ENCODE measurements around the gene GAPVD1. TPM values are rescaled to one million over a fixed set of nuclear protein-coding genes. Genes with fewer than 3 reads are reported as not detected.

GAPVD1 gene
- total and polyA plus RNA-seq, 4 experiments from 2014 or later = 45.6 to 76.4 (median 63.5) TPM

GRCh38 chr9:125341566-125341965 is 79.9 kb downstream of the GAPVD1 start:
- intact Hi-C loops (cut with micrococcal nuclease) = no loop called here
- no peak overlapping the region for H3K4me3 Mint-ChIP-seq
- no peaks in the 10 kb centered on the region for H3K9me3 Mint-ChIP-seq
- Histone ChIP-seq H3K27ac (ENCODE audit: low read depth, low read length) (no peak overlapping the region), H3K9me3 (ENCODE audit: control insufficient read depth in 1 of 2, low read length in 2 of 2) (no peaks in the 10 kb centered on the region), H3K4me3 (ENCODE audit: low read length in 2 of 2) (no peak overlapping the region), H3K27me3 (ENCODE audit: insufficient read depth, low read length) (no peaks in the 10 kb centered on the region), H3K4me1 (ENCODE audit: insufficient read depth, low read length) (no peaks in the 10 kb centered on the region), H3K36me3 (ENCODE audit: insufficient read depth, low read length) (peaks cover 29% of the 10 kb centered on the region)
- H3K27me3 Mint-ChIP-seq = no peaks in the 10 kb centered on the region
- DNase-seq = no peak
- H3K36me3 Mint-ChIP-seq = peaks cover 34 to 76% of the 10 kb centered on the region in 2 donors
- POLR2A ChIA-PET (ENCODE audit: partially characterized antibody) = no interaction called here
- H3K4me1 Mint-ChIP-seq = peaks cover 0 to 4% (median 0%) of the 10 kb centered on the region in 4 donors
- CTCF ChIA-PET (ENCODE audit: partially characterized antibody) = no interaction called here
- H3K27ac Mint-ChIP-seq = peak overlapping the region in 2 of 7 donors; percentile 56 to 60

- Mint-ChIP-seq H3K9me3 (no peaks in the 10 kb centered on the region), H3K27ac (no peak overlapping the region), H3K27me3 (no peaks in the 10 kb centered on the region), H3K4me1 (peaks cover 0 to 4% (median 0%) of the 10 kb centered on the region in 4 donors), H3K4me3 (no peak overlapping the region), H3K36me3 (peaks cover 40 to 76% of the 10 kb centered on the region in 2 donors)
- H3K27ac ChIP-seq (ENCODE audit: low read depth, low read length) = no peak overlapping the region
- no peaks in the 10 kb centered on the region for H3K9me3 ChIP-seq (ENCODE audit: control insufficient read depth in 1 of 2, low read length in 2 of 2)
- CTCF ChIA-PET (ENCODE audit: partially characterized antibody) = interaction anchor here (1.3 kb wide), 1 partner anchor 18 kb away, joined by 3 read pairs; no protein-coding TSS in a partner anchor
- no peak overlapping the region for H3K4me3 ChIP-seq (ENCODE audit: low read length in 2 of 2)
- POLR2A ChIA-PET (ENCODE audit: partially characterized antibody) = no interaction called here
- H3K4me1 ChIP-seq (ENCODE audit: insufficient read depth, low read length) = no peaks in the 10 kb centered on the region
- peaks cover 31% of the 10 kb centered on the region for H3K36me3 ChIP-seq (ENCODE audit: insufficient read depth, low read length)
- intact Hi-C loops (cut with micrococcal nuclease) = no loop called here
- no peak for DNase-seq
- H3K27me3 ChIP-seq (ENCODE audit: insufficient read depth, low read length) = no peaks in the 10 kb centered on the region
These were observed 82.1 kb downstream of the GAPVD1 start for GRCh38 chr9:125343518-125344275.

DNA sequence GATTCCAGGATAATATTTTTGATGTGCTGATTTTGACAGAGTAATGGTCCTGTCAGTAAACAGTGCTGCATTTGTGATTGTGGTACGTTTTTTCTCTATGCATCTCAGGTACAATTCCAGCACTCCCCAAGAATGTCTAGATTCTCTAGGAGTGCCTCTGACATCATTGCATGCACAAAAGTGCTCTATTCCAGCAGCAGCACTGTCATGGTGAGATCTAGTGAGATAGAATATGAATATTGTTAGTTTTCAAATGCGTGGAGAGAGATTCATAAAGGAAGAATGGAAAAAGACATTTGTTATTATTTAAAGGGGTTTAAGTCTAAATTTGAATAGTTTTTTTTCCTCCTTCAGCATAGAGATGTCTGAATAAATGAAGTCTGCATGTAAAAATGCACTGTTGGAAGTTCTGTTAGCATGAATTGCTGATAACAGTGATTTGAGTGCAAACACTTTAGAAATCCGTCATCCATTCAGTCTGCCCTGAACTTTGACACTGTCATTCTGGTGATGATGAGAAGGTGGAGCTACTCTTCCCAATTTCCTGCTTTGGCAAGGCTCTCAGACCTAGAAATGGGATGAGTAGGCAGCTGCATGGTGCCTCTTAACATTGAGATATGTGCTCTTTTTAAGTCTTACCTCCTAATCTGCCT is 84.6 kb downstream of the GAPVD1 start:
- H3K36me3 Mint-ChIP-seq = peaks cover 57 to 86% of the 10 kb centered on the region in 2 donors
- intact Hi-C loops (cut with micrococcal nuclease) = no loop called here
- ChIA-PET POLR2A (ENCODE audit: partially characterized antibody) (no interaction called here), CTCF (ENCODE audit: partially characterized antibody) (no interaction called here)
- peaks cover 49% of the 10 kb centered on the region for H3K36me3 ChIP-seq (ENCODE audit: insufficient read depth, low read length)
- no peaks in the 10 kb centered on the region for H3K27me3 Mint-ChIP-seq
- H3K27ac ChIP-seq (ENCODE audit: low read depth, low read length) = no peak overlapping the region
- peak overlapping the region in 1 of 7 donors; percentile 42 for H3K27ac Mint-ChIP-seq
- no peak for DNase-seq
- H3K4me1 Mint-ChIP-seq = peaks cover 0 to 1% (median 0%) of the 10 kb centered on the region in 4 donors
- H3K4me3 ChIP-seq (ENCODE audit: low read length in 2 of 2) = no peak overlapping the region
- no peak overlapping the region for H3K4me3 Mint-ChIP-seq
- no peaks in the 10 kb centered on the region for H3K27me3 ChIP-seq (ENCODE audit: insufficient read depth, low read length)
- no peaks in the 10 kb centered on the region for H3K4me1 ChIP-seq (ENCODE audit: insufficient read depth, low read length)
- H3K9me3 Mint-ChIP-seq = no peaks in the 10 kb centered on the region
- H3K9me3 ChIP-seq (ENCODE audit: control insufficient read depth in 1 of 2, low read length in 2 of 2) = no peaks in the 10 kb centered on the region

DNA sequence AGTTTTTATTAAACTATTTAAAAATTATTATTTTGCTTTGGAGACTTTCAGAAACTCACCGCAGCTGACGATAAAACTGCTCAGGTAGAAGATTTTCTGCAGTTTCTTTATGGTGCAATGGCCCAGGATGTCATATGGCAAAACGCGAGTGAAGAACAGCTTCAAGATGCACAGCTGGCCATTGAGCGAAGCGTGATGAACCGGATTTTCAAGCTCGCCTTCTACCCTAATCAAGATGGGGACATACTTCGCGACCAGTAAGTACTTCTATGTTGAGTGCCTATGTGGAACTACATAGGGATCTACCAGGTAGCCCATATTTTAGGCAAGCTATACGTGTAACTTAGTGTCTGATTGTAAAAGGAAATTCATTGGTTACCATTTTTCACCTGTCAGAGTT is 94.0 kb downstream of the GAPVD1 start:
- Mint-ChIP-seq H3K9me3 (no peaks in the 10 kb centered on the region), H3K27me3 (no peaks in the 10 kb centered on the region), H3K4me1 (no peaks in the 10 kb centered on the region), H3K27ac (no peak overlapping the region), H3K4me3 (no peak overlapping the region), H3K36me3 (peaks cover 56 to 87% of the 10 kb centered on the region in 2 donors)
- H3K4me3 ChIP-seq (ENCODE audit: low read length in 2 of 2) = no peak overlapping the region
- H3K4me1 ChIP-seq (ENCODE audit: insufficient read depth, low read length) = no peaks in the 10 kb centered on the region
- no peaks in the 10 kb centered on the region for H3K9me3 ChIP-seq (ENCODE audit: control insufficient read depth in 1 of 2, low read length in 2 of 2)
- intact Hi-C loops (cut with micrococcal nuclease) = no loop called here
- H3K36me3 ChIP-seq (ENCODE audit: insufficient read depth, low read length) = peaks cover 61% of the 10 kb centered on the region
- no peak overlapping the region for H3K27ac ChIP-seq (ENCODE audit: low read depth, low read length)
- no peaks in the 10 kb centered on the region for H3K27me3 ChIP-seq (ENCODE audit: insufficient read depth, low read length)
- DNase-seq = no peak
- POLR2A ChIA-PET (ENCODE audit: partially characterized antibody) = no interaction called here
- CTCF ChIA-PET (ENCODE audit: partially characterized antibody) = no interaction called here

GRCh38 chr9:125356032-125356431 is 94.4 kb downstream of the GAPVD1 start:
- Histone ChIP-seq H3K4me3 (ENCODE audit: low read length in 2 of 2) (no peak overlapping the region), H3K36me3 (ENCODE audit: insufficient read depth, low read length) (peaks cover 61% of the 10 kb centered on the region), H3K4me1 (ENCODE audit: insufficient read depth, low read length) (no peaks in the 10 kb centered on the region), H3K27ac (ENCODE audit: low read depth, low read length) (no peak overlapping the region), H3K9me3 (ENCODE audit: control insufficient read depth in 1 of 2, low read length in 2 of 2) (no peaks in the 10 kb centered on the region), H3K27me3 (ENCODE audit: insufficient read depth, low read length) (no peaks in the 10 kb centered on the region)
- intact Hi-C loops (cut with micrococcal nuclease) = no loop called here
- H3K36me3 Mint-ChIP-seq = peaks cover 51 to 86% of the 10 kb centered on the region in 2 donors
- peak overlapping the region in 2 of 7 donors; percentile 24 to 66 for H3K27ac Mint-ChIP-seq
- H3K9me3 Mint-ChIP-seq = no peaks in the 10 kb centered on the region
- no peak overlapping the region for H3K4me3 Mint-ChIP-seq
- DNase-seq = no peak
- POLR2A ChIA-PET (ENCODE audit: partially characterized antibody) = no interaction called here
- H3K4me1 Mint-ChIP-seq = no peaks in the 10 kb centered on the region
- CTCF ChIA-PET (ENCODE audit: partially characterized antibody) = no interaction called here
- H3K27me3 Mint-ChIP-seq = no peaks in the 10 kb centered on the region

- no peak overlapping the region for H3K4me3 Mint-ChIP-seq
- no peaks in the 10 kb centered on the region for H3K27me3 Mint-ChIP-seq
- H3K36me3 Mint-ChIP-seq = peaks cover 58 to 86% of the 10 kb centered on the region in 2 donors
These were observed 97.4 kb downstream of the GAPVD1 start for GRCh38 chr9:125359011-125359410.

GRCh38 chr9:125360601-125361000 is 99.0 kb downstream of the GAPVD1 start:
- ChIA-PET POLR2A (ENCODE audit: partially characterized antibody) (no interaction called here), CTCF (ENCODE audit: partially characterized antibody) (interaction anchor here (0.6 kb wide), 1 partner anchor 604 kb away, joined by 3 read pairs; no protein-coding TSS in a partner anchor)
- Mint-ChIP-seq H3K4me1 (peaks cover 0 to 2% (median 0%) of the 10 kb centered on the region in 4 donors), H3K27ac (peak overlapping the region in 1 of 7 donors; percentile 47), H3K36me3 (peaks cover 55 to 86% of the 10 kb centered on the region in 2 donors), H3K9me3 (no peaks in the 10 kb centered on the region), H3K27me3 (no peaks in the 10 kb centered on the region), H3K4me3 (no peak overlapping the region)
- DNase-seq = no peak
- intact Hi-C loops (cut with micrococcal nuclease) = no loop called here
- no peak overlapping the region for H3K27ac ChIP-seq (ENCODE audit: low read depth, low read length)
- H3K4me3 ChIP-seq (ENCODE audit: low read length in 2 of 2) = no peak overlapping the region
- peaks cover 40% of the 10 kb centered on the region for H3K36me3 ChIP-seq (ENCODE audit: insufficient read depth, low read length)
- H3K27me3 ChIP-seq (ENCODE audit: insufficient read depth, low read length) = no peaks in the 10 kb centered on the region
- no peaks in the 10 kb centered on the region for H3K4me1 ChIP-seq (ENCODE audit: insufficient read depth, low read length)
- H3K9me3 ChIP-seq (ENCODE audit: control insufficient read depth in 1 of 2, low read length in 2 of 2) = no peaks in the 10 kb centered on the region

More at GRCh38 chr9:125359011-125359410, 97.4 kb downstream of the GAPVD1 start:
- H3K4me3 ChIP-seq (ENCODE audit: low read length in 2 of 2) = no peak overlapping the region
- H3K27ac ChIP-seq (ENCODE audit: low read depth, low read length) = no peak overlapping the region
- no peaks in the 10 kb centered on the region for H3K4me1 ChIP-seq (ENCODE audit: insufficient read depth, low read length)
- intact Hi-C loops (cut with micrococcal nuclease) = no loop called here
- no peaks in the 10 kb centered on the region for H3K9me3 ChIP-seq (ENCODE audit: control insufficient read depth in 1 of 2, low read length in 2 of 2)
- DNase-seq = no peak
- Mint-ChIP-seq H3K27ac (peak overlapping the region in 3 of 7 donors; percentile 22 to 68 (median 64)), H3K4me1 (peaks cover 0 to 2% (median 0%) of the 10 kb centered on the region in 4 donors), H3K9me3 (no peaks in the 10 kb centered on the region)
- POLR2A ChIA-PET (ENCODE audit: partially characterized antibody) = interaction anchor here (0.7 kb wide), 1 partner anchor 114 kb away, joined by 3 read pairs; no protein-coding TSS in a partner anchor
- H3K36me3 ChIP-seq (ENCODE audit: insufficient read depth, low read length) = peaks cover 49% of the 10 kb centered on the region
- CTCF ChIA-PET (ENCODE audit: partially characterized antibody) = interaction anchor here (1.5 kb wide), 1 partner anchor 18 kb away, joined by 3 read pairs; no protein-coding TSS in a partner anchor
- H3K27me3 ChIP-seq (ENCODE audit: insufficient read depth, low read length) = no peaks in the 10 kb centered on the region
